Natural killer cell (primary cell): Measurements from ENCODE around the gene NLE1. TPM values are rescaled to one million over a fixed set of nuclear protein-coding genes. Genes with fewer than 3 reads are reported as not detected.

Source experiments
- ATAC-seq, 3 donors: fragments of 150-1000 bp in 2 of 3; fragments of 200-7000 bp in 1 of 3; cut with Tn5 transposase; 1 replicate in 1 of 3; 2 replicates in 2 of 3; pipeline ENCODE4 v1.10.0; 2021; ENCODE audit warnings: mild to moderate bottlenecking in 2 of 3, moderate library complexity in 2 of 3
- DNase-seq, 2 donors: peaks; one replicate each; pipeline versions ENCODE4 v3.0.0 to v3.0.0-alpha.2; 2013 to 2021; ENCODE audit warnings: mixed read lengths in 1 of 2
- H3K27ac ChIP-seq: one replicate; pipeline ENCODE4 v1.5.1; 2013; ENCODE audit warnings: mild to moderate bottlenecking, low read length
- H3K27me3 ChIP-seq: one replicate; pipeline ENCODE4 v1.6.1; 2013; ENCODE audit warnings: low read length; ENCODE audit not compliant: control insufficient read depth, insufficient read depth
- H3K36me3 ChIP-seq: one replicate; pipeline ENCODE4 v1.6.1; 2013; ENCODE audit warnings: low read length; ENCODE audit not compliant: control insufficient read depth, insufficient read depth
- H3K4me1 ChIP-seq: one replicate; pipeline ENCODE4 v1.6.1; 2013; ENCODE audit warnings: low read length; ENCODE audit not compliant: control insufficient read depth, insufficient read depth
- H3K4me3 ChIP-seq: one replicate; pipeline ENCODE4 v1.5.1; 2013; ENCODE audit warnings: low read length
- H3K9me3 ChIP-seq: one replicate; pipeline ENCODE4 v1.6.1; 2013; ENCODE audit warnings: low read length; ENCODE audit not compliant: control insufficient read depth, insufficient read depth
- H3K27ac Mint-ChIP-seq, 2 donors: one replicate each; pipeline ENCODE4 v1.8.0; 2022; ENCODE audit warnings: mild to moderate bottlenecking in 2 of 2, mixed read lengths in 2 of 2, moderate library complexity in 1 of 2
- H3K27me3 Mint-ChIP-seq, 2 donors: one replicate each; pipeline ENCODE4 v1.8.0; 2022; ENCODE audit warnings: low read depth in 2 of 2, mixed read lengths in 2 of 2
- H3K36me3 Mint-ChIP-seq: one replicate; pipeline ENCODE4 v1.8.0; 2022; ENCODE audit warnings: mixed read lengths
- H3K4me1 Mint-ChIP-seq, 2 donors: one replicate each; pipeline ENCODE4 v1.8.0; 2022; ENCODE audit warnings: mixed read lengths in 2 of 2
- H3K4me3 Mint-ChIP-seq: one replicate; pipeline ENCODE4 v1.8.0; 2022; ENCODE audit warnings: mild to moderate bottlenecking, moderate library complexity, mixed read lengths
- H3K9me3 Mint-ChIP-seq, 2 donors: one replicate each; pipeline ENCODE4 v1.8.0; 2022; ENCODE audit warnings: mixed read lengths in 2 of 2
- WGBS: methylation state at CpG from one replicate; pipeline ENCODE4 v1.1.7; 2013; ENCODE audit warnings: missing lambda C conversion rate; ENCODE audit not compliant: insufficient coverage; 5-methylcytosine and 5-hydroxymethylcytosine counted together
- intact Hi-C: fragments of 100-400 bp; cut with micrococcal nuclease; formaldehyde crosslinking; loops from one replicate; pipeline ENCODE4 v1.14.2; 2022
- total RNA-seq, 4 donors: library from RNA; stranded (reverse); fragments of 120-200 nt in 1 of 4; gene quantifications; one replicate each; pipeline versions ENCODE4 v1.2.3 to v1.2.4, GENCODE V29; 2013 to 2022
- TF ChIP-seq, protein P1 (sequence below): fragments of 200-600 bp; IDR thresholded peaks from one replicate; pipeline ENCODE4 v1.8.0; 2022; ENCODE audit warnings: antibody characterized with exemption

The NLE1 gene
- total RNA-seq, 3 donors from 2014 or later (not counting 1 experiment from before 2014, with no cell fraction given) = 4.0 to 7.9 (median 6.1) TPM

DNA sequence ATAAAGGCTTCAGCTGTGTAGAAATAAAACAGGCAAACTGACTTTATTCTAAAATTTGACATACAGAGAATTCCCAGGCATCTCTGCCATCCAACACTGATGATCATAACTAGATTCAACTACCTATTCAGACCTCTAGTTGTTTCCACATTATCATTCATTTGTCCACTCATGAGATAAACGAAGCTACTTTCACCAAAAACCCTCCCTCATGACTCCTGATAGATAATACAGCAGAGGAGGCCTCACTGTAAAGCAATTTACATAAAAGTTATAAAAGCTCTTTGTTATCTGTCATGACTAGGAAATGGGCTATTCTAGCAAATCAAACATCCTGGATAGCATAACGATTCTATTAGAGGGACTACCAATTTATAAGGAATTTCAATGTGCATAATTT, 59.0 kb downstream of the NLE1 start:
- Mint-ChIP-seq H3K4me1 (peaks cover 38 to 53% of the 10 kb centered on the region in 2 donors), H3K4me3 (peak overlapping the region; percentile 22), H3K27me3 (no peaks in the 10 kb centered on the region), H3K9me3 (no peaks in the 10 kb centered on the region), H3K36me3 (no peaks in the 10 kb centered on the region), H3K27ac (peak overlapping the region; percentile 14 to 48)
- ATAC-seq (no peak), DNase-seq (no peak)
- Histone ChIP-seq H3K9me3 (no peaks in the 10 kb centered on the region), H3K27ac (no peak overlapping the region), H3K27me3 (no peaks in the 10 kb centered on the region), H3K4me1 (peaks cover 13% of the 10 kb centered on the region), H3K36me3 (no peaks in the 10 kb centered on the region), H3K4me3 (no peak overlapping the region)
- TF ChIP-seq, protein P1, sequence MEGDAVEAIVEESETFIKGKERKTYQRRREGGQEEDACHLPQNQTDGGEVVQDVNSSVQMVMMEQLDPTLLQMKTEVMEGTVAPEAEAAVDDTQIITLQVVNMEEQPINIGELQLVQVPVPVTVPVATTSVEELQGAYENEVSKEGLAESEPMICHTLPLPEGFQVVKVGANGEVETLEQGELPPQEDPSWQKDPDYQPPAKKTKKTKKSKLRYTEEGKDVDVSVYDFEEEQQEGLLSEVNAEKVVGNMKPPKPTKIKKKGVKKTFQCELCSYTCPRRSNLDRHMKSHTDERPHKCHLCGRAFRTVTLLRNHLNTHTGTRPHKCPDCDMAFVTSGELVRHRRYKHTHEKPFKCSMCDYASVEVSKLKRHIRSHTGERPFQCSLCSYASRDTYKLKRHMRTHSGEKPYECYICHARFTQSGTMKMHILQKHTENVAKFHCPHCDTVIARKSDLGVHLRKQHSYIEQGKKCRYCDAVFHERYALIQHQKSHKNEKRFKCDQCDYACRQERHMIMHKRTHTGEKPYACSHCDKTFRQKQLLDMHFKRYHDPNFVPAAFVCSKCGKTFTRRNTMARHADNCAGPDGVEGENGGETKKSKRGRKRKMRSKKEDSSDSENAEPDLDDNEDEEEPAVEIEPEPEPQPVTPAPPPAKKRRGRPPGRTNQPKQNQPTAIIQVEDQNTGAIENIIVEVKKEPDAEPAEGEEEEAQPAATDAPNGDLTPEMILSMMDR = no peak
- intact Hi-C loops = no loop called here
- 96% methylated on average over 2 of the region's 2 CpGs for WGBS

DNA sequence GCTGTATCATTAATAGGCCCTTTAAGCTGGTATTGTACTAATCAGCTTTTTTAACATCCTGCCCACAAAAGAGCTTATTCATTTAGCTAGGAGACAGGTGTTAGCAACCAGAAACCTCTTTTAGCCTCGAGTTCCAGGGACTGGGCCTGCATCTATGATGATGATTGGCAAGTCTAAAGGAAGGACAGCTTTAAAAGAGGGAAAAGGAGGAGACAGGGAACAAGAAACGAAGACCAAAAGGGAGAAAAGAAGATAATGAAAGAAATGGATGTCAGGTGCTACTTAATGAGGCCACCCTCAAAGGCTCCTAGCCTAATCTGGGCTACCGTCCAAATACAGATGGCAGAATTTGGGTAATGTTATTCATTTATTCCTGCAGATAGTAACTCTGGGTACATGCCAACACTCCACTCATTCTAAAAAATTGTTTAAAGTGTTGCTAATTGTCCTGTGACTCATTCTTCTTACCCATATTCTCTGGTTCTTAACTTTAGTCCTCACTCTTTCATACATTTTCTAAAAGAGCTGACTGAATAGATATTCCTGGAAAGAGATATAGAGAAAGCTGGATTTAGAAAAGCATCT, 59.9 kb downstream of the NLE1 start:
- intact Hi-C loops = no loop called here
- Mint-ChIP-seq H3K4me1 (peaks cover 38 to 53% of the 10 kb centered on the region in 2 donors), H3K27ac (peak overlapping the region; percentile 21 to 27), H3K4me3 (peak overlapping the region; percentile 14), H3K27me3 (no peaks in the 10 kb centered on the region), H3K9me3 (no peaks in the 10 kb centered on the region), H3K36me3 (no peaks in the 10 kb centered on the region)
- no peak overlapping the region for H3K4me3 ChIP-seq
- ATAC-seq (peak; percentile 29 to 57 (median 52)), DNase-seq (peak in 1 of 2 donors; percentile 44)
- no peaks in the 10 kb centered on the region for H3K36me3 ChIP-seq
- H3K27me3 ChIP-seq = no peaks in the 10 kb centered on the region
- H3K27ac ChIP-seq = peak overlapping the region; percentile 15
- TF ChIP-seq, protein P1 = no peak
- H3K9me3 ChIP-seq = no peaks in the 10 kb centered on the region
- H3K4me1 ChIP-seq = peaks cover 8% of the 10 kb centered on the region
- 38% methylated on average over 3 of the region's 3 CpGs for WGBS

DNA sequence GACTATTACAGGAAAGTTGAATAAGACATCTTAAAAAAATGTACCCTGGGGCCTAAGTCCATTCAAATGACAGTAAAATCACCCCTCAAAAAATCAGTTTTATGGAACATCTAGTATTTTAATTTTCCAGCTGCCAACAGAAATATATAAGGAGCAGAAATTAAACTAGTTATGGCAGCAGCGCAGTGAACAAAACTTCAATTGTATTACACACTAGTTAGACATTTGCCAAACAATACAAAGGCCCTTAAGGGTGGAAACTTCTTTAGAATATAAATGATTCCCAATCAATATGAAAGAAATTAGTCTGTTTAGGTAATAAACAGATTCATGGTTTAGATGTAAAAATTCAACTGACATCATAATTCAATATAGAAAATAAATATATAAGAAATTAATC, 60.5 kb downstream of the NLE1 start:
- H3K4me3 ChIP-seq = no peak overlapping the region
- H3K27me3 ChIP-seq = no peaks in the 10 kb centered on the region
- Mint-ChIP-seq H3K27ac (peak overlapping the region; percentile 21 to 74), H3K9me3 (no peaks in the 10 kb centered on the region), H3K27me3 (no peaks in the 10 kb centered on the region), H3K4me3 (no peak overlapping the region), H3K4me1 (peaks cover 35 to 53% of the 10 kb centered on the region in 2 donors), H3K36me3 (no peaks in the 10 kb centered on the region)
- DNase-seq = no peak
- no peaks in the 10 kb centered on the region for H3K9me3 ChIP-seq
- H3K36me3 ChIP-seq = no peaks in the 10 kb centered on the region
- no peak for ATAC-seq
- no peak overlapping the region for H3K27ac ChIP-seq
- peaks cover 6% of the 10 kb centered on the region for H3K4me1 ChIP-seq
- TF ChIP-seq, protein P1 = no peak
- intact Hi-C loops = no loop called here
- no CpG with 5 or more reads among the region's 1 CpG for WGBS

DNA sequence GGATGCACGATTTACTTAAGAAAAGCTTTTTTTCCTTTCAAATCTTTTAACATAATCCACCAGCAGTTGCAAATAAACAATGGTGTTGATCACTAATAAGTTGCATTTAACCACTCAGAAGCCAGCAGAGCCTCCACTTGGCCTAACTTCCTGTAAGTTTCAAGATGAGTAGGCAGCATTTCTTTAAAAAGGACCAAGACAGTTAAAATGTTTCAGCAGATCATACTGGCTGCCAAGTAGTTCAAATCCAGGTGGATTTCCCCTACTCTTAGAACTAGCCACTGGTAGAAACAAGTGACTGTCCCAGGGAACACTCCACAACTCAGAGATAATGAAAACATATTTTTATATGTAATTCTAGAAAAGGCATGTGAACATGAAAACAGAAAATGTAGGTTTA, 61.6 kb downstream of the NLE1 start:
- Mint-ChIP-seq H3K4me1 (peaks cover 31 to 49% of the 10 kb centered on the region in 2 donors), H3K4me3 (no peak overlapping the region), H3K9me3 (no peaks in the 10 kb centered on the region), H3K36me3 (no peaks in the 10 kb centered on the region), H3K27ac (no peak overlapping the region), H3K27me3 (no peaks in the 10 kb centered on the region)
- Histone ChIP-seq H3K4me3 (no peak overlapping the region), H3K27me3 (no peaks in the 10 kb centered on the region), H3K4me1 (peaks cover 7% of the 10 kb centered on the region), H3K9me3 (no peaks in the 10 kb centered on the region), H3K36me3 (no peaks in the 10 kb centered on the region), H3K27ac (no peak overlapping the region)
- intact Hi-C loops = no loop called here
- TF ChIP-seq, protein P1 = no peak
- DNase-seq (peak in 1 of 2 donors; percentile 28), ATAC-seq (no peak)
- WGBS = no CpG with 5 or more reads among the region's 1 CpG
